GM23338 (cell line): ENCODE results near the gene SPATC1L. TPM values are rescaled to one million over a fixed set of nuclear protein-coding genes. Genes with fewer than 3 reads are reported as not detected.

Experiments used
- ATAC-seq: fragments of 200-7000 bp; cut with Tn5 transposase; 3 replicates; pipeline ENCODE4 v1.9.1; 2020
- DNase-seq: peaks from one replicate; pipeline ENCODE4 v3.0.0-alpha.2; 2015; ENCODE audit warnings: low spot score
- H2AFZ ChIP-seq: fragments of 200-600 bp; sonication (generic); 2 replicates; pipeline ENCODE4 v1.8.0; 2016; ENCODE audit warnings: antibody characterized with exemption, mild to moderate bottlenecking, moderate library complexity
- H3F3A ChIP-seq: fragments of 200-600 bp; sonication (generic); replicated peaks from 2 replicates; pipeline ENCODE4 v1.8.0; 2017; ENCODE audit warnings: antibody characterized with exemption, mixed run types, low read depth
- H3K27ac ChIP-seq: fragments of 200-600 bp; sonication (generic); 2 replicates; pipeline ENCODE4 v1.6.1; 2016; ENCODE audit warnings: low read depth
- H3K27me3 ChIP-seq: fragments of 200-600 bp; sonication (generic); 2 replicates; pipeline ENCODE4 v1.8.0; 2016; ENCODE audit warnings: mild to moderate bottlenecking, mixed run types, moderate library complexity; ENCODE audit not compliant: insufficient read depth
- H3K36me3 ChIP-seq: fragments of 200-600 bp; sonication (generic); 2 replicates; pipeline ENCODE4 v1.8.0; 2016; ENCODE audit warnings: mild to moderate bottlenecking; ENCODE audit not compliant: insufficient read depth
- H3K4me1 ChIP-seq: fragments of 200-600 bp; sonication (generic); 2 replicates; pipeline ENCODE4 v1.8.0; 2016; ENCODE audit warnings: mild to moderate bottlenecking, moderate library complexity; ENCODE audit not compliant: insufficient read depth
- H3K4me2 ChIP-seq: fragments of 200-600 bp; sonication (generic); 2 replicates; pipeline ENCODE4 v1.7.1; 2017; ENCODE audit warnings: mixed run types
- H3K4me3 ChIP-seq: fragments of 200-600 bp; sonication (generic); 2 replicates; pipeline ENCODE4 v1.6.1; 2016; ENCODE audit warnings: mixed run types
- H3K79me2 ChIP-seq: fragments of 200-600 bp; sonication (generic); replicated peaks from 2 replicates; pipeline ENCODE4 v1.8.0; 2017; ENCODE audit warnings: mild to moderate bottlenecking; ENCODE audit not compliant: insufficient read depth
- H3K9me2 ChIP-seq: fragments of 200-600 bp; sonication (generic); 2 replicates; pipeline ENCODE4 v1.8.0; 2017; ENCODE audit not compliant: insufficient read depth
- H4K20me1 ChIP-seq: fragments of 200-600 bp; sonication (generic); replicated peaks from 2 replicates; pipeline ENCODE4 v1.8.0; 2017; ENCODE audit warnings: mild to moderate bottlenecking; ENCODE audit not compliant: insufficient read depth
- H3K27ac Mint-ChIP-seq: 2 replicates; pipeline ENCODE4 v1.8.0; 2020; ENCODE audit warnings: inconsistent platforms, mild to moderate bottlenecking, moderate library complexity, mixed read lengths
- H3K27me3 Mint-ChIP-seq: 3 replicates; pipeline ENCODE4 v1.8.0; 2022; ENCODE audit warnings: low read depth, mild to moderate bottlenecking, moderate library complexity, mixed read lengths, inconsistent platforms; ENCODE audit not compliant: insufficient read depth, poor library complexity
- H3K36me3 Mint-ChIP-seq: 3 replicates; pipeline ENCODE4 v1.8.0; 2021; ENCODE audit warnings: low read depth, mild to moderate bottlenecking, inconsistent platforms, moderate library complexity, mixed read lengths
- H3K4me1 Mint-ChIP-seq: 3 replicates; pipeline ENCODE4 v1.8.0; 2020; ENCODE audit warnings: mild to moderate bottlenecking, inconsistent platforms, mixed read lengths
- H3K4me3 Mint-ChIP-seq: 3 replicates; pipeline ENCODE4 v1.8.0; 2021; ENCODE audit warnings: moderate library complexity, mild to moderate bottlenecking, inconsistent platforms, mixed read lengths
- H3K9me3 Mint-ChIP-seq: 3 replicates; pipeline ENCODE4 v1.8.0; 2020; ENCODE audit warnings: moderate library complexity, mild to moderate bottlenecking, inconsistent platforms, mixed read lengths
- CREB1 ChIP-seq: fragments of 250-450 bp; sonication (Bioruptor Pico); IDR thresholded peaks from 2 replicates; pipeline ENCODE4 v1.5.0; 2020; ENCODE audit warnings: low read depth, mild to moderate bottlenecking, moderate library complexity
- CTCF ChIP-seq, 2 experiments: fragments of 200-600 bp in 1 of 2; sonication (generic) in 1 of 2; conservative IDR thresholded peaks; 2 replicates each; pipeline versions ENCODE4 v1.5.1 to v1.6.1; 2016 to 2017; ENCODE audit warnings: antibody characterized with exemption in 2 of 2, low read depth in 2 of 2, mild to moderate bottlenecking in 2 of 2, moderate library complexity in 1 of 2
- EZH2 ChIP-seq: fragments of 200-600 bp; sonication (generic); IDR thresholded peaks from one replicate; pipeline ENCODE4 v1.8.0; 2017; ENCODE audit warnings: antibody characterized with exemption, mild to moderate bottlenecking, low read depth; ENCODE audit not compliant: unreplicated experiment
- EZH2phosphoT487 ChIP-seq: fragments of 200-600 bp; sonication (generic); IDR thresholded peaks from one replicate; pipeline ENCODE4 v1.8.1; 2018; ENCODE audit warnings: antibody characterized with exemption; ENCODE audit not compliant: unreplicated experiment
- NANOG ChIP-seq: IDR thresholded peaks from 2 replicates; pipeline ENCODE4 v1.6.1; 2016; ENCODE audit warnings: antibody characterized with exemption, borderline replicate concordance
- POLR2AphosphoS5 ChIP-seq: IDR thresholded peaks from 2 replicates; pipeline ENCODE4 v1.6.1; 2016; ENCODE audit warnings: antibody characterized with exemption, low read depth
- REST ChIP-seq: IDR thresholded peaks from one replicate; pipeline ENCODE4 v1.6.1; 2018; ENCODE audit warnings: antibody characterized with exemption; ENCODE audit not compliant: unreplicated experiment
- STAT1 ChIP-seq: IDR thresholded peaks from one replicate; pipeline ENCODE4 v1.6.1; 2016; ENCODE audit warnings: antibody characterized with exemption; ENCODE audit not compliant: unreplicated experiment
- ZNF331 ChIP-seq: fragments of 250-450 bp; sonication (Bioruptor Pico); IDR thresholded peaks from 2 replicates; pipeline ENCODE4 v1.5.0; 2020; ENCODE audit warnings: low read depth, mild to moderate bottlenecking, moderate library complexity
- polyA plus RNA-seq: library from polyadenylated mRNA; unstranded; fragments of >200 nt; fragmentation: Nextera tagmentation; extraction: Ambion mirVana; gene quantifications from 2 replicates; pipeline ENCODE4 v1.2.1, GENCODE V29; 2016
- total RNA-seq: library from RNA; depleted of rRNA; stranded (reverse); fragments of >200 nt; shearing (Covaris generic); gene quantifications from 2 replicates; pipeline ENCODE4 v1.2.3, GENCODE V29; 2014; rRNA removed

The SPATC1L gene
- total and polyA plus RNA-seq, 2 experiments from 2014 or later = 37.6 to 70.2 TPM

- H3K27me3 ChIP-seq = no peaks in the 10 kb centered on the region
- peaks cover 6% of the 10 kb centered on the region; the same call in 1 of the 2 replicates for H3K4me1 ChIP-seq
- no peak overlapping the region for H3K27ac ChIP-seq
- peaks cover 25% of the 10 kb centered on the region for H3K9me3 Mint-ChIP-seq
- H3K4me2 ChIP-seq = no peak overlapping the region
- peaks cover 13% of the 10 kb centered on the region; the same call in 1 of the 2 replicates for H3K79me2 ChIP-seq
- no peak overlapping the region for H3K27ac Mint-ChIP-seq
- no peaks in the 10 kb centered on the region for H4K20me1 ChIP-seq
- H3K36me3 Mint-ChIP-seq = peaks cover 46% of the 10 kb centered on the region
- no peak for DNase-seq
- no peaks in the 10 kb centered on the region for H3F3A ChIP-seq
- H3K27me3 Mint-ChIP-seq = no peaks in the 10 kb centered on the region
- no peaks in the 10 kb centered on the region for H3K9me2 ChIP-seq
- H3K4me1 Mint-ChIP-seq = peaks cover 4% of the 10 kb centered on the region; the same call in 2 of the 3 replicates
- TF ChIP-seq REST (no peak), EZH2phosphoT487 (no peak), EZH2 (no peak), POLR2AphosphoS5 (no peak), CREB1 (CRISPR knock-in tag) (no peak), ZNF331 (no peak), CTCF (conservative IDR thresholded peaks at IDR 0.05; ENCODE audit: low read depth in 2 of 2) (no peak), STAT1 (no peak), NANOG (no peak)
- no peak overlapping the region for H2AFZ ChIP-seq
- no peak overlapping the region for H3K4me3 ChIP-seq
- H3K4me3 Mint-ChIP-seq = no peak overlapping the region
- peaks cover 15% of the 10 kb centered on the region for H3K36me3 ChIP-seq
- no peak for ATAC-seq
Observed at GRCh38 chr21:46111193-46111571, 73.1 kb downstream of the SPATC1L start.

Other genes starting within 250 kb of the SPATC1L start
- gene COL6A1, start 202.7 kb downstream of the SPATC1L start, total RNA-seq = 151 and 180 TPM in 2 replicates
- 76.0 and 84.5 TPM in 2 replicates for gene COL6A1, start 202.7 kb downstream of the SPATC1L start, polyA plus RNA-seq
- gene COL6A2, start 86.3 kb downstream of the SPATC1L start, total RNA-seq = 68.5 and 89.2 TPM in 2 replicates
- gene COL6A2, start 86.3 kb downstream of the SPATC1L start, polyA plus RNA-seq = 28.4 and 31.8 TPM in 2 replicates
- 0.90 and 3.3 TPM in 2 replicates for gene FTCD, start 28.9 kb downstream of the SPATC1L start, total RNA-seq
- gene FTCD, start 28.9 kb downstream of the SPATC1L start, polyA plus RNA-seq = 2.3 and 2.6 TPM in 2 replicates
- gene LSS, start 44.3 kb upstream of the SPATC1L start, total RNA-seq = 216 and 237 TPM in 2 replicates
- 49.3 and 55.0 TPM in 2 replicates for gene LSS, start 44.3 kb upstream of the SPATC1L start, polyA plus RNA-seq
- 123 and 167 TPM in 2 replicates for gene MCM3AP, start 101.2 kb upstream of the SPATC1L start, total RNA-seq
- 39.2 and 44.4 TPM in 2 replicates for gene MCM3AP, start 101.2 kb upstream of the SPATC1L start, polyA plus RNA-seq
- 31.8 and 33.0 TPM in 2 replicates for gene YBEY, start 101.9 kb upstream of the SPATC1L start, total RNA-seq
- gene YBEY, start 101.9 kb upstream of the SPATC1L start, polyA plus RNA-seq = 28.1 and 34.0 TPM in 2 replicates
- gene C21orf58, start 139.4 kb upstream of the SPATC1L start, total RNA-seq = 14.9 and 17.7 TPM in 2 replicates
- 22.4 and 23.9 TPM in 2 replicates for gene C21orf58, start 139.4 kb upstream of the SPATC1L start, polyA plus RNA-seq
- 38.4 and 39.6 TPM in 2 replicates for gene PCNT, start 139.7 kb upstream of the SPATC1L start, total RNA-seq
- 39.6 and 46.1 TPM in 2 replicates for gene PCNT, start 139.7 kb upstream of the SPATC1L start, polyA plus RNA-seq